Stomach smooth muscle (tissue), 2 donors: ENCODE measurements around the gene OR10A7.

Experiments used
- H3K27ac ChIP-seq: one replicate; pipeline ENCODE4 v1.7.0; 2013; ENCODE audit warnings: mild to moderate bottlenecking, low read length, inconsistent platforms
- H3K27me3 ChIP-seq, 2 donors: one replicate each; pipeline ENCODE4 v1.7.0; 2013; ENCODE audit warnings: low read length in 2 of 2; ENCODE audit not compliant: insufficient read depth in 2 of 2, control insufficient read depth in 1 of 2
- H3K36me3 ChIP-seq, 2 donors: one replicate each; pipeline ENCODE4 v1.7.0; 2013; ENCODE audit warnings: low read length in 2 of 2; ENCODE audit not compliant: control insufficient read depth in 2 of 2, insufficient read depth in 2 of 2
- H3K4me1 ChIP-seq: one replicate; pipeline ENCODE4 v1.7.0; 2013; ENCODE audit warnings: low read length; ENCODE audit not compliant: control insufficient read depth, insufficient read depth
- H3K4me3 ChIP-seq, 2 donors: one replicate each; pipeline ENCODE4 v1.7.0; 2013; ENCODE audit warnings: low read length in 2 of 2
- H3K9ac ChIP-seq, 2 donors: one replicate each; pipeline ENCODE4 v1.7.0; 2013; ENCODE audit warnings: low read length in 2 of 2, mild to moderate bottlenecking in 1 of 2
- H3K9me3 ChIP-seq, 2 donors: one replicate each; pipeline ENCODE4 v1.7.0; 2013; ENCODE audit warnings: low read length in 2 of 2; ENCODE audit not compliant: control insufficient read depth in 2 of 2
- donor health status: healthy.
- donor health status: Pancreatic carcinoma.

The OR10A7 gene

GRCh38 chr12:55246159-55246558 is 25.3 kb downstream of the OR10A7 start:
- no peaks in the 10 kb centered on the region for H3K4me1 ChIP-seq
- no peaks in the 10 kb centered on the region for H3K27me3 ChIP-seq
- H3K9ac ChIP-seq: no peak overlapping the region

DNA sequence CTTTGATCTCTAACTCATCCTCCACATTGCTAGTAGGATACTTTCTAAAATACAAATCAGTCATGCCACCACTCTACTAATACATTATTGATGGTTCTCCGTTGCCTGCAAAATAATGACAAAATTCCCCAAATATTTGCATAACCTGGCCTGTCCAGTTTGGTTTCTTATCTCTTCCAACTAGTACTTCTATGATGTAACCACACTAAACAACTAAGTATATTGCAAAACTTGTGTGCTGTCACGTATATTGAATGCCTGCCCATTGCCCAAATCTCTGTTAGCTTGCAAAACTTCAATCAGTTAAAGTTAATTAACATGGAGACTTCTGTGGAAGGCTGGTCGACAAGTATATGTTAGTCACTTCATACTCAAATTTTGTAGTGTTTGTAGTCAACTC is 30.1 kb downstream of the OR10A7 start:
- Histone ChIP-seq H3K9ac (no peak overlapping the region), H3K27ac (no peak overlapping the region), H3K9me3 (no peaks in the 10 kb centered on the region), H3K36me3 (no peaks in the 10 kb centered on the region), H3K4me1 (no peaks in the 10 kb centered on the region), H3K4me3 (no peak overlapping the region), H3K27me3 (no peaks in the 10 kb centered on the region)

More at GRCh38 chr12:55246159-55246558, 25.3 kb downstream of the OR10A7 start:
- H3K4me3 ChIP-seq: no peak overlapping the region
- no peak overlapping the region for H3K27ac ChIP-seq
- no peaks in the 10 kb centered on the region for H3K9me3 ChIP-seq
- H3K36me3 ChIP-seq: no peaks in the 10 kb centered on the region

DNA sequence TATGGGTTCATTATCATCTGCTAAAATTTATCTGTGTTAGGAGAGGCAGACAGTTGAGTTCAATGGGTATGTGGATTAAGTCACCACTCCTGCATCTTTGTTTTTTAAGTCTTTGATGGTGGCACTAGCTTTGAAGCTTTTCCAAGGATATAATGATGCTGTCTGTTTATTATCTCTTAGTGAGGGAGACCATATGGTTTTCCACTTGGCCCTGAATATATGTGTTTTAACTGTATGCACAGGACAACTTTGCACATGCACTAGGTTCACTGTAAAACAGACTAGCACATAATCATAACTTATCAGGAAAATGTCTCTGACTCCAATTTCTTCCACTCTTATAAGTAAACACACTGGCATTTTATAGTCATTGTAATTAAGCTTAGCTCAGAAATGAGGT is 32.5 kb downstream of the OR10A7 start:
- H3K27ac ChIP-seq: no peak overlapping the region
- H3K4me3 ChIP-seq: no peak overlapping the region
- no peaks in the 10 kb centered on the region for H3K4me1 ChIP-seq
- no peaks in the 10 kb centered on the region for H3K36me3 ChIP-seq
- no peaks in the 10 kb centered on the region for H3K9me3 ChIP-seq
- H3K9ac ChIP-seq: no peak overlapping the region
- H3K27me3 ChIP-seq: no peaks in the 10 kb centered on the region

DNA sequence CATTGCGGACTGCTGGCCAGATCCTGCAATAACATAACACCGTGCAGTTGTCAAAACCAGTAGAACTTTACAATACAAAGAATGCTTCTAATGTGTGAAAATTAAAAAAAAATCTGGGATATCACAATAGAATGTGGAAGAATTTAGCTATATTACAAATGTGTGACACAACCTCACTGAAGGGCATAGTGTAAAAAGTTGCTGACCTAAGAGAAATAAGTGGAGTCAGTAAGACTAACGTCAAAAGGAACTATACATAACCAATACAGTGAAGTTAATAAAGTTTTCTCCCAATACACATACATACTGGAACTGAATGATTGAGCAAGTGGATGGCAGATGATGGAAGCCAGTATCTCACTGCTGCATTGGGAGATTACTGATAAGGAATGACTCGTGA is 36.0 kb downstream of the OR10A7 start:
- H3K9ac ChIP-seq: no peak overlapping the region
- H3K9me3 ChIP-seq: no peaks in the 10 kb centered on the region
- H3K27me3 ChIP-seq: no peaks in the 10 kb centered on the region
- H3K27ac ChIP-seq: no peak overlapping the region
- no peak overlapping the region for H3K4me3 ChIP-seq
- no peaks in the 10 kb centered on the region for H3K36me3 ChIP-seq
- no peaks in the 10 kb centered on the region for H3K4me1 ChIP-seq

DNA sequence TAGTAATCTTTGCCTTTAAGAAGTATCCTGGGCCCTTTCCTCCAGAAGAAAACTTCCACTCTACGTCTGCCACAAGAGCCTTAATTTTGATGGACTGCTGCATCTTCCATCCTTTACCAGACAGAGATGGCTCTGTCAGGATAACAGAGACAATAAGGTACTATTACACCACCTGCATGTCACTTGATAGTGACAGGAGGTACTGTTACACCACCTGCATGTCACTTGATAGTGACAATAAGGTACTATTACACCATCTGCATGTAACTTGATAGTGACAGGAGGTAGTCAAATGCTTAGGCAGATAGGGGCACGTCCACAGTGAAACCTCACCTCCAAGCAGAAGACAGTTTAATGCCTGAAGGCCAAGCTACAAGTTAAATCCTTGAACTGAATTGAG is 37.5 kb downstream of the OR10A7 start:
- H3K27ac ChIP-seq: no peak overlapping the region
- H3K27me3 ChIP-seq: no peaks in the 10 kb centered on the region
- no peaks in the 10 kb centered on the region for H3K4me1 ChIP-seq
- H3K9me3 ChIP-seq: no peaks in the 10 kb centered on the region
- H3K36me3 ChIP-seq: no peaks in the 10 kb centered on the region
- H3K4me3 ChIP-seq: no peak overlapping the region
- no peak overlapping the region for H3K9ac ChIP-seq
